Keratinocyte (primary cell): ENCODE results near the gene P2RX3. TPM values are rescaled to one million over a fixed set of nuclear protein-coding genes. Genes with fewer than 3 reads are reported as not detected.
A peak's percentile ranks its signal among the peaks of the same experiment; 100 is the strongest.

ENCODE experiments used
- DNase-seq: peaks from one replicate; pipeline ENCODE4 v3.0.0-alpha.2; 2011; ENCODE audit warnings: low read depth, missing footprints, low spot score
- FAIRE-seq: peaks from 2 replicates; lab custom pipeline; 2011; peaks lifted over from hg19 to GRCh38; lab: Jason Lieb, UNC
- H2AFZ ChIP-seq: 2 replicates; pipeline ENCODE4 v1.6.0; 2012; ENCODE audit warnings: low read length, control low read depth, inconsistent platforms; ENCODE audit not compliant: control insufficient read depth
- H3K27ac ChIP-seq: 2 replicates; pipeline ENCODE4 v1.5.1; 2011; ENCODE audit warnings: low read length; ENCODE audit not compliant: control insufficient read depth, insufficient read depth
- H3K27me3 ChIP-seq: 3 replicates; pipeline ENCODE4 v1.6.0; 2011; ENCODE audit warnings: low read length; ENCODE audit not compliant: control insufficient read depth, insufficient read depth; ENCODE audit errors: extremely low read depth
- H3K36me3 ChIP-seq, 2 experiments: 2 replicates in 1 of 2; 3 replicates in 1 of 2; pipeline ENCODE4 v1.5.1; 2011; ENCODE audit warnings: low read length in 2 of 2, mild to moderate bottlenecking in 1 of 2; ENCODE audit not compliant: control insufficient read depth in 2 of 2, insufficient read depth in 2 of 2; ENCODE audit errors: extremely low read depth in 1 of 2
- H3K4me1 ChIP-seq: 3 replicates; pipeline ENCODE4 v1.5.1; 2011; ENCODE audit warnings: low read length; ENCODE audit not compliant: control insufficient read depth, insufficient read depth; ENCODE audit errors: extremely low read depth
- H3K4me2 ChIP-seq: 3 replicates; pipeline ENCODE4 v1.6.0; 2011; ENCODE audit warnings: low read depth, low read length; ENCODE audit not compliant: control insufficient read depth, insufficient read depth; ENCODE audit errors: extremely low read depth
- H3K4me3 ChIP-seq, 3 experiments: fragments of 200-600 bp in 1 of 3; sonication (generic) in 1 of 3; 2 replicates in 2 of 3; 3 replicates in 1 of 3; pipeline ENCODE4 v1.5.1; 2011 to 2016; ENCODE audit warnings: low read length in 3 of 3, mild to moderate bottlenecking in 3 of 3, control low read depth in 2 of 3, inconsistent platforms in 1 of 3, low read depth in 1 of 3, mixed read lengths in 1 of 3, mixed run types in 1 of 3, moderate library complexity in 1 of 3; ENCODE audit not compliant: control insufficient read depth in 2 of 3, insufficient read depth in 2 of 3; ENCODE audit errors: extremely low read depth in 1 of 3
- H3K79me2 ChIP-seq: 2 replicates; pipeline ENCODE4 v1.6.0; 2012; ENCODE audit warnings: low read length; ENCODE audit not compliant: control insufficient read depth, insufficient read depth
- H3K9ac ChIP-seq: 3 replicates; pipeline ENCODE4 v1.6.0; 2011; ENCODE audit warnings: low read length; ENCODE audit not compliant: control insufficient read depth, insufficient read depth; ENCODE audit errors: extremely low read depth
- H3K9me1 ChIP-seq: 3 replicates; pipeline ENCODE4 v1.6.0; 2011; ENCODE audit warnings: low read length; ENCODE audit not compliant: control insufficient read depth, insufficient read depth; ENCODE audit errors: extremely low read depth
- H3K9me3 ChIP-seq: 2 replicates; pipeline ENCODE4 v1.5.1; 2012; ENCODE audit warnings: low read depth, low read length; ENCODE audit not compliant: control insufficient read depth
- H4K20me1 ChIP-seq: 3 replicates; pipeline ENCODE4 v1.6.0; 2011; ENCODE audit warnings: low read length; ENCODE audit not compliant: control insufficient read depth, insufficient read depth; ENCODE audit errors: extremely low read depth
- CTCF ChIP-seq, 3 experiments: IDR thresholded peaks in 1 of 3; conservative IDR thresholded peaks in 1 of 3; optimal IDR thresholded peaks in 1 of 3; 2 replicates in 2 of 3; 3 replicates in 1 of 3; pipeline versions ENCODE3 to v1.5.1; 2011; ENCODE audit warnings: low read length in 3 of 3, mild to moderate bottlenecking in 3 of 3, moderate library complexity in 2 of 3, control low read depth in 1 of 3, inconsistent platforms in 1 of 3; ENCODE audit not compliant: insufficient read depth in 2 of 3; ENCODE audit errors: extremely low read depth in 1 of 3
- EZH2 ChIP-seq: IDR thresholded peaks from one replicate; pipeline ENCODE4 v1.6.1; 2012; ENCODE audit warnings: inconsistent platforms, mild to moderate bottlenecking, low read length, moderate library complexity
- dilution Hi-C: fragments of 300-500 bp; cut with MboI; formaldehyde crosslinking; loops from one replicate; pipeline ENCODE4 v1.7.0; 2020; ENCODE audit warnings: low sequenced_read_pairs; ENCODE audit not compliant: extremely low pct_ligation_motif_present
- polyA plus RNA-seq, 5 experiments: library from polyadenylated mRNA; depleted of rRNA in 3 of 5; stranded (reverse) in 3 of 5; stranded (forward) in 1 of 5; unstranded in 1 of 5; fragments of >200 nt; gene quantifications; 1 replicate in 1 of 5; 2 replicates in 3 of 5; 3 replicates in 1 of 5; pipeline versions ENCODE4 v1.2.1 to v1.2.3, GENCODE V29; 2011 to 2012; ENCODE audit warnings: missing spikeins in 2 of 5, low read depth in 1 of 5, low replicate concordance in 1 of 5

P2RX3 gene
- polyA plus RNA-seq, 1 donor (not counting 4 experiments of a cell fraction or from before 2014, with no cell fraction given): not detected

GRCh38 chr11:57307666-57308270, 30.4 kb upstream of the P2RX3 start:
- H3K9ac ChIP-seq: no peak overlapping the region
- H3K79me2 ChIP-seq: peaks cover 68% of the 10 kb centered on the region
- TF ChIP-seq CTCF (optimal IDR thresholded peaks at IDR 0.05 in 1 of 3, IDR thresholded peaks at IDR 0.05 in 1 of 3, conservative IDR thresholded peaks at IDR 0.05 in 1 of 3; ENCODE audit: extremely low read depth in 1 of 3, insufficient read depth in 2 of 3, low read length in 3 of 3) (no peak), EZH2 (no peak)
- H3K9me1 ChIP-seq: peaks cover 9% of the 10 kb centered on the region
- peak overlapping the region; percentile 49 for H3K4me2 ChIP-seq
- H3K27me3 ChIP-seq: no peaks in the 10 kb centered on the region
- DNase-seq (no peak), FAIRE-seq (peak; percentile 87)
- peaks cover 18% of the 10 kb centered on the region for H4K20me1 ChIP-seq
- peak overlapping the region; percentile 79 for H3K27ac ChIP-seq
- dilution Hi-C loops: no loop called here
- H3K9me3 ChIP-seq: no peaks in the 10 kb centered on the region
- H2AFZ ChIP-seq: no peak overlapping the region
- peak overlapping the region in 1 of 3 experiments; percentile 5 for H3K4me3 ChIP-seq
- H3K36me3 ChIP-seq: peaks cover 52 to 66% of the 10 kb centered on the region in 2 experiments
- H3K4me1 ChIP-seq: peaks cover 87% of the 10 kb centered on the region

- Histone ChIP-seq H3K9me3 (no peaks in the 10 kb centered on the region), H2AFZ (no peak overlapping the region), H3K27me3 (no peaks in the 10 kb centered on the region), H3K36me3 (peaks cover 51 to 65% of the 10 kb centered on the region in 2 experiments), H3K9me1 (peaks cover 9% of the 10 kb centered on the region), H3K9ac (peak overlapping the region; percentile 33), H3K4me2 (peak overlapping the region; percentile 49), H3K4me3 (peak overlapping the region in 2 of 3 experiments; percentile 5 to 8), H3K79me2 (peaks cover 60% of the 10 kb centered on the region), H4K20me1 (peaks cover 15% of the 10 kb centered on the region), H3K4me1 (peaks cover 87% of the 10 kb centered on the region), H3K27ac (peak overlapping the region; percentile 79)
- TF ChIP-seq CTCF (optimal IDR thresholded peaks at IDR 0.05 in 1 of 3, IDR thresholded peaks at IDR 0.05 in 1 of 3, conservative IDR thresholded peaks at IDR 0.05 in 1 of 3; ENCODE audit: extremely low read depth in 1 of 3, insufficient read depth in 2 of 3, low read length in 3 of 3) (no peak), EZH2 (no peak)
- FAIRE-seq (no peak), DNase-seq (no peak)
- dilution Hi-C loops: no loop called here
Measured at GRCh38 chr11:57308426-57309060, 29.6 kb upstream of the P2RX3 start.
